Stimulated activated CD4-positive, alpha-beta T cell treated with anti-CD3 and anti-CD28 coated beads, Interleukin-15, amount 100 ng/mL, for 48 hours (primary cell): ENCODE results near the gene ATP9B.
"Not testable (repeated sequence)": the region's sequence is repeated elsewhere in the genome, so short reads cannot be mapped to it uniquely, and the experiment has no call there.

Source experiments
- DNase-seq, 2 donors: peaks; one replicate each; pipeline ENCODE4 v3.0.0-alpha.2; 2020; ENCODE audit warnings: low read depth in 2 of 2

ATP9B gene

DNA sequence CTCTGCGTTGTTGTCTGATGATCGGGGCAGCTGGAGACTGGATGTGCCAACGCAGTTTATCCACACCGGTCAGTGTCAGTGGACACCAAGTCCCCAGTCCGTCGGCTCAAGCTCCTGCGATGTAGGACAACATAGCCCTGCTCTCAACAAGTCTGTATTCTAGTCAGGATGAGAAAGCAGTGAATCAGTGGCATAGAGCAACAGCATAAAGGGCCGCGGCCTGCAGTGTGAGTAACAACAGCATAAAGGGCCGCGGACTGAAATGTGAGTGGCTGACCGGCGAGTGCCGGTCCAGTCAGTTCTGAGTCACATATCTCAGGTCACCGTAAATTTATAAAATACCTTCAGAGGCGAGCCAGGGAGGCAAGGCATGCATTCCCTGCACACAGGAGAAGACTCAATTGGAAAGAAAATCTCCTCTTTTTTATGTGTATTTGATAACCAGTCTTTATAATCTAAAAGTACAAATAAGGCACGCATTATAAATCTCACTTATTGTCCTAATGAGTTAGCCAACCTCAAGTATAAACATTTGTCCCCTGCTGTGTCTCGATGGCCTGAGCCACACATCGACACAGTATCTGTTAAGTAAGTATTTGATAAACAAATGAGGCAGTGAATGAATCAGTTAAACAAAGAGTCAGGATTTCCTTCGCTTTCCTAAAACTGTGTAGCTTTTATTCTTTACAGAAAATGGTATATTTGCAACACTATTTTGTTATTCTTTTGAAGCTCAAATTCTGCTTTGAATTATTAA, 292.8 kb downstream of the ATP9B start:
- DNase-seq: no peak

DNA sequence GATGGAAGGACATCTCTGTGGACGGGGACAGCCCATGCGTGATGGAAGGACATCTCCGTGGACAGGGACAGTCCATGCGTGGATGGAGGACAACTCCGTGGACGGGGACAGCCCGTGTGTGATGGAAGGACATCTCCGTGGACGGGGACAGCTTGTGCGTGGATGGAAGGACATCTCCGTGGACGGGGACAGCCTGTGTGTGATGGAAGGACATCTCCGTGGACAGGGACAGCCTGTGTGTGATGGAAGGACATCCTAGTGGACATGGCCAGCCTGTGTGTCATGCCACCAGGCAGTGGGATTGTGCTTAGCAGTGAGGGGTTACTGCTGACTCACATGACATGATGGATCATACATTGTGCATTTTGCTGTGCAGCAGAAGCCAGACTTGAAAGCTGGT, 296.5 kb downstream of the ATP9B start:
- DNase-seq: no peak

DNA sequence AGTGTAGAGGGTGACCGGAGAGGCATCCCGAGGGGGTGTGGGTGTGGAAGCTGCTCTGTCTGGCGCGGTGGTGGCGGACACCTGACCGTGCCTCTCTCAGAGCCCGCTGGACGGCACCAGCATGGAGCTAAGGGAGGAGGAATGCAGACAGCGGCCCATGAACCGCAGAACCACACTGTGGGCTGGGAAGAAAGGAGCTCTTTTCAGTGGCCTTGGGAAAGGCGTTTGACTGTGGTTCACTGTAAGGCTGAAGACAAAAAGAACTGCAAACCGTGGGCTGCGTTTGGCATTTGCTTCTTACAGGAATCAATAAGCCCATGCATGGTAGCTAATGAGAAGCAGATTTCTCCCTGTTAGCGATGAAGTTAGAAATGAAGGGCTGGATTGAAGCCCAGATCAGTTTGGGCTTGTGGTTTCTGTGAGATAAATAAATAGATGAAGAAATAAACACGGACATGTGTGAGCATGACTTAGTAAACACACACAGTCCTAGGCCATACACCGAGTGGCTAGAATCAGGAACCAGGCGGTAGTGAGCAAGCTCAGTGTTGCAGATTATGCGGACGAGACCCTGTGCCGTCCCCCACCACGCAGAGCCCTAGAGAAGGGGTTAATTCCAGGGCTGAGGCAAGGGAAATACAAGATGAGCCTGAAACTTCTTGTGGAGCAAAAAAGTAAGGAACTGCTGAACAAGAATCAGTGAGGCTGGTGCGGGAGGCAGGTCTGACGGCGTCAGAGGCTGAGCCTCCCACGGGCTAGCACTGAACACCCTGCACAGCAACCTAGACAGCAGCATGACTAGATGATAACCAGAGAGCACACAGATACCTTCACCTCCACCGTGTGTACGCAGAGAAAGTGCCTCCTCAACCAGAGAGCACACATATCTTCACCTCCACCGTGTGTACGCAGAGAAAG, 297.2 kb downstream of the ATP9B start:
- DNase-seq: no peak

DNA sequence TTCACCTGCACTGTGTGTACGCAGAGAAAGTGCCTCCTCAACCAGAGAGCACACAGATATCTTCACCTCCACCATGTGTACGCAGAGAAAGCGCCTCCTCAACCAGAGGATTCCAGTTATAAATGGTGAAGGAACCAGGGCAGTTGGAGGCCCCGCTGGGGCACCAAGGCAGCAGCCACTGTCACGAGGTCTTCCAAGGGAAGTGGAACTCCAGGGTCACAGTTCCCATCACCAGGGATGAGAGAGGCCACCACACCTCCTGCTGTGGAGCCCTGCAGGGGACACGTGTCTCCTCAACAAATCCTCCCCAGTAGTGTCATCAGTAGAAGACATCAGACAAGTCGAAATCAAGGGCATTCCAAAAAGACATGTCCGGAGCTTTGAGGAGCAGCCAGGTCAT, 298.3 kb downstream of the ATP9B start:
- DNase-seq: no peak

DNA sequence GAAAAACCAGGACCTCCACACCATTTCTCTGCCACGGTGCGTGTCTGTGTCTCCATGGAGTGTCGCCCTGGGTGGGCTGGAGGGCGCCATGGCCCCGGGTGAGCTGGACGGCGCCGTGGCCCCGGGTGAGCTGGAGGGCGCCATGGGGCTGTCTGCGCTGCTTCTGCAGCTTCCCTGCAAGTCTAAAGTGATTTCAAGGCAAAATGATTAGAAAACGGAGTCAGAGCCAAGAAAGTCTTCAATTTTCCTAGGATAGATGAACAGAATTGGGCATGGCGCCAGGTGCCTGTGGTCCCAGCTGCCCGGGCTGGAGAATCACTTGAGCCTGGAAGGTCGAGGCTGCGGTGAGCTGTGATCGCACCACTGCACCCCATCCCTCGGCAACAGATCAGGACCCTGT, 298.8 kb downstream of the ATP9B start:
- no peak for DNase-seq

DNA sequence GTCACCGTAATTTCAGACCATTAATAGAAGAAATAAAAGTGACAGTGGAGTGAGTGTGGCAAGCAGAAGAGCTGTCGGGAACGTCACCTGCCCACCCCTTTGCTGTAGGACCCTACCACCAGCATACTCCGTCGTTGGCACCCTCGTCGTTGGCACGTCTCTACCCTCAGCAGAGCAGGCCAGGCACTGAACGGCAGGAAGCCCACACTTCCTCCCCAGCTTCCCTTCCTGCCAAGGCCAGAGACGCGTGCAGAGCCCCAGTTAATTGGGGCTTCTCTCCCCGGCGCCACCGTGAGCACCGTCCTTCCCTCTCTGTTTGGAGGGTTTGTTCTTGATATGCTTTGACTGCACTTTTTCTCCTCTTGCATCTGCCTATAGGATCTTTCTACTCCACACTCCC, 299.5 kb downstream of the ATP9B start:
- DNase-seq: no peak

DNA sequence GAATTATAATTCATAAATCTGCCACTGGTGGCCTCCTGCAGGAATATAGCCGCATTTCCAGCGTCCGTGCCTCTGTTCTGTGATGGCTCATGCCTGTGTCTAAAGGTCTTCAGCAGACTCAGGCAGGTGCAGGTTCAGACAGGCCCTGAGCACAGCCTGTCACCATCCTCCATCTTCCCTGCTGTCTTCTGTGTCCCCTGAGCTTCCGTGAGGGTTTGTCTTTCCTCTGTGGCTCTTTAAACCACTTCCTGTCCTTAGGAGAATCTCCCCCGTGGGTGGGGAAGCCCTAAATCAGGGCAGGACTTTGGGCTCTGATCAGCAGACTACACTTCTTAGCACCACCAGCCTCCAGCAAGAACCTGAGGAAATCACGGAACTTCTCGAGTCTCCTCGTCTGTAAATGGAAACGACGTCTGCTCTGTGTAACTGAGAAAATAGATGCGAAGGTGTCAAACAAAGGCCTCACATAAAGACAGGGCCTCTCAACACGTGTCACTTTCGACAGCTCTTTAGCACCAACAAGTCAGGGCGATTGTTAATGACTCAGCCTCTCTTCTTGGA, 302.4 kb downstream of the ATP9B start:
- no peak for DNase-seq

DNA sequence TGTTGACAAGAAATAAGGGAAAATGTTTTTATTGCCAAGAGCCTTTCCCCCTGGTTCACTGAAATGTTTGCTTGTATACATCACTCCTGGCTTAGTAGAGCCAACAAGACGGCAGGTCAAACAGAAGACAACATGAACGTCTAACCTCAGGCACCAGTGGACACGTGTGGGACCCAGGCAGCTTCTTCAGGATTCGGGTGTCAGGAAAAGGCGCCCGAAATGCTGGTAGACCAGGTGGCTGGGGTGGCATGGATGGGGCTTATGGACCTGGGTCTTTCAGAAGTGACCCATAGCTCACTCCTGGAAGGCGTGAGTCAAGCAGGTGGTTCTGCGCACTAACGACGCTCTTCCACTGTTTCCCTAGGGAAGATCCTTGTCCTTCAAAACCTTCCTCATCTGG, 303.3 kb downstream of the ATP9B start:
- no peak for DNase-seq

DNA sequence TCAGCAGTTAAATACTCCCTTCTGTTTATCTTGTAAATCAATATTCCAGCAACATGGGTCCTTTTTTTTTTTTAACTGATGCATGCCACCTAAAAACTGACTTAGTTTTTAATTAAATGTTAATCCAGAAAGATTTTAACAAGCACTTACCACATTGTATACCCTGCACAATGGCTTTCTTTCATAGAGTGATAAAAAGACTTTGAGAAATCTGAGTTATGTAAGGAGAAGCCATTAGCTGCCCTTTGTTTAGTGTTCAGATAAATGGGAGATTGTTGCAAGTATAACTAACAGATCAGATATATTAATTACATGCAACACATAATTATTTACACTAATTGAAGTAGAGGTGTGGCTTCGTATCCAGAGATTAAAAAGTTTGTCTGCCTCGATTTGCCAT, 303.8 kb downstream of the ATP9B start:
- DNase-seq: no peak

DNA sequence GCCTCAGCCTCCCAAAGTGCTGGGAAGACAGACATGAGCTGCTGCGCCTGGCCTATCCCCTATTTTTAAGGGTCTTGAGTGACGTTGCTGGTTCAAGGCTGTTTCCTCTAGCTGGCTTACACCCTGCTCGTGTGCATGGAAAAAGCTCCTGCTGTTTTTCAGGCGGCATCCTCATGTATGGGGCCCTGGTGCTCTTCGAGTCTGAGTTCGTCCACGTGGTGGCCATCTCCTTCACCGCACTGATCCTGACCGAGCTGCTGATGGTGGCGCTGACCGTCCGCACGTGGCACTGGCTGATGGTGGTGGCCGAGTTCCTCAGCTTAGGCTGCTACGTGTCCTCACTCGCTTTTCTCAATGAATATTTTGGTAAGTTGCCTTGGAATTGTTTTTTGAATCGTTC, 304.5 kb downstream of the ATP9B start:
- no peak for DNase-seq

DNA sequence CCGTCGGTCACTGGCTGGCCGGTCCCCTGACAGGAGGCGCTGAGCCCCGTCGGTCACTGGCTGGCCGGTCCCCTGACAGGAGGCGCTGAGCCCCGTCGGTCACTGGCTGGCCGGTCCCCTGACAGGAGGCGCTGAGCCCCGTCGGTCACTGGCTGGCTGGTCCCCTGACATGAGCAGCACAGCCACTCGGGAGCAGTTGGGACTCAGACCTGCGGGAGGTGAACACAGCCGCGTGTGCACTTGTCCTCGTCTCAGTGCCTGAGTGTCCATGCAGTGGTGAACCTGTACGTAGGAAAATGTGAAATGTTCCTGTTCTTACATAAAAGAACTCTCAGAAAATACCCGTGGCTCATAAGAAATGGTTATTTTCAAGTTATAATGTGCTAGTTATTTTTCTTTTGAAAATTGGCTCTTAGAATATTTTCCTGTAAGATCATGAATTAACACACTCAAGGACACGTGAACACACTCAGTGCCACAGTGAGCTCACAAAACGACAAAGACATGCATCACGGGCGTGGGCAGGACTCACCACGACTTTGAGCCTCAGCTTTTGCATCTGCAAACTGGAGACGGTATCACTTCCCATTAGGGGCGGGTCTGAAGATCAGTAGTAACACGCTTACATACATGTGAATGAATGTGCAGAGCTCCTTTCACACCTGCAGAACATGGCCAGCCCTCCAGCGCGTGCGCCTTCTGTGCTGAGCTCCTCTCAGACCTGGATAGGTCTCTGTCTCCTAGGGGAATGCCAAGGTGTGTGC, 305.4 kb downstream of the ATP9B start:
- no peak for DNase-seq

DNA sequence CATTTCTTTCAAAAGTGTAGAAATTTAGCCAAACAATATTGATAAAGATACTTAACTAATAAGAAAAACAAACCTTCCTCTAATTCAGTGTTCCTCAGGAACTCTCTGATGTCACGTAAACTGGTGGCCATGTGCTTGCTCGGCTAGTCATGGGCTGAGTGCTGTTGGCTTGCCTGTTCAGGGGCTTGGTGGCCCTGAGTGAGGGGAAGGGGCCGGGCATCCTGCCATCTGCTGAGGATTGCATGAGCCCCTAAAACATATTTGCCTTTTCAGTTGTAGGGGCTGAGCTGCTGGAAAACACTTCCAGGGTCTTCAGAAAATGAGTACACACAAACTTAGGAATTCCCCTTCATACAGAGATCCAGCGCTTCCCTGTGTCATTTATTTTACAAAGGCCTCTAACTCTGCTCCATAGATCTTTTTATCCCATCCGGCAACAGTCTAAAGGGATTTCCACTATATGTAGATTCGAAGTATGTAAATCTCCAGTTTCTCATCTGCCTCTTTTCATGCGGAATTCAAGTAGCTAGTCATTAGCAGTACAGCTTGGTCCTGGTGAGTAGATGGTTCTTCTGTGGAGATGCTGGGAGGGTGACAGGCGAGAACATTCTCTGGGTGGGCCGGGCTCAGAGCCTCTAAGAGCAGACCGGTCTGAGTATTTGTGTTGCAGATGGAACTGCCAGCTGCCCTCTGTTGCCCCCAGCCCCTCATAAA, 306.4 kb downstream of the ATP9B start:
- no peak for DNase-seq

DNA sequence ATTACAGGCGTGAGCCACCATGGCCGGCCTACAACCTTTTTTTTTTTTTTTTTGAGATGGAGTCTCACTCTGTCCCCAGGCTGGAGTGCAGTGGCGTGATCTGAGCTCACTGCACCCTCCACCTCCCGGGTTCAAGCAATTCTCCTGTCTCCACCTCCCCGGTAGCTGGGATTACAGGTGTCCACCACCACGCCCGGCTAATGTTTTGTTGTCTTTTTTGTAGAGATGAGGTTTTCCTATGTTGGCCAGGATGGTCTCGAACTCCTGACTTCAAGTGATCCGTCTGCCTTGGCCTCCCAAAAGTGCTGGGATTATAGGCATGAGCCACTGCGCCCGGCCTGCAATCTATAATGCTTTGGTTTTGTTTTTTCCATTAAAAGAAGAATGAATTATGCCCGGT, 307.5 kb downstream of the ATP9B start:
- DNase-seq: not testable (repeated sequence)

DNA sequence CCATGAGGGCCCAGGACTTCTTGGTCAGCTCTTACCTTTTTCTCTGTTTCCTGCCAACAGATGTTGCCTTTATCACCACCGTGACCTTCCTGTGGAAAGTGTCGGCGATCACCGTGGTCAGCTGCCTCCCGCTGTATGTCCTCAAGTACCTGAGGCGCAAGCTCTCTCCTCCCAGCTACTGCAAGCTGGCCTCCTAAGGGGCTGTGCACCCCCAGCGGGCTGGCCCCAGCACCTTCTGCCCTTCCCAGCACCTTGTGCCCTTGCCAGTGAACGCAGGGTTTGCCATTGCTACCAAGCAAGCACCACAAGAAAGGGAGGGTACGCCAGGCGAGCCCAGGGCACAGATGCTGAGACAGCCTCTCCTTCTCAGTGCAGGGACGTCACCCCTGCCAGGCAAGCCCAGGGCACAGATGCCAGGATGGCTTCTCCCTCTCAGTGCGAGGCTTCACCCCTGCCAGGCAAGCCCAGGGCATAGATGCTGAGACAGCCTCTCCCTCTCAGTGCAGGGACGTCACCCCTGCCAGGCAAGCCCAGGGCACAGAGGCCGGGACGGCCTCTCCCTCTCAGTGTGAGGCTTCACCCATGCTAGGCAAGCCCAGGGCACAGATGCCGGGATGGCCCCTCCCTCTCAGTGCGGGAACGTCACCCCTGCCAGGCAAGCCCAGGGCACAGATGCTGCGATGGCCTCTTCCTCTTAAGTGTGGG, 308.1 kb downstream of the ATP9B start:
- DNase-seq: no peak

DNA sequence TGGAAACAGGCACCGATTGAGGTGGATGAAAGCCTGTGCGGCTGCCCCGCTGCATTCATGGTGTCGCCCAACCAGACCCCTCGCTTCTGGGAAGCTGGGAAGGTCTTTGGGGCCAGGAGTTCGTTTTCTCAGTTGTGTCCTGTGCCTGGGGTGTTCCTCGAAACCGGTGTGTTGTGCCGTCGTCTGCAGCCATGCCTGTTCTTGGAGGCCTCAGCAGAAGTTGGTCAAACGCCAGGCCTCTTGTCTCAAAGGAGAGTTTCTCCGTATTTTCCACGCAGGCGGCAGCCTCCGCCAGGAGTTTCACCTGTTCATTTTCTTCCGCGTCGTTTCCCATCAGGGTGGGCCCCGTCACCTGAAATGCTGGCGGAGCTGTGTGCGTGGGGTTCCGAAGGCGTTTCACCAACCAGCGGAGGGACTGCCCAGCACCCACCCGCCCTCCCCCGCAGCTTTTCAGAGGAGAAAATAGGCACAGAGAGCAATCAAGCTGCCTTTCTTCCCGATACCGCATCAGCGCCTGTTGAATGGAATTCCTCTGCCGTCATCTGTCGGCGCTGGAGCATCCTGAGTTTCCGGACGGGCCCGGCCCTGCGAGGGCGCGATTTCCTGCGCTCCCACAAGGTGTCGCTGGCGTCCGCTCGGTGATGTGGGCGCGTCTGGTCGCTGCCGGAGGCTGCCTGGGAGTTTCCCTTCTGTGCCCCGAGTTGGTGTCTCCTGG, 309.5 kb downstream of the ATP9B start:
- DNase-seq: peak; percentile 69 to 73

DNA sequence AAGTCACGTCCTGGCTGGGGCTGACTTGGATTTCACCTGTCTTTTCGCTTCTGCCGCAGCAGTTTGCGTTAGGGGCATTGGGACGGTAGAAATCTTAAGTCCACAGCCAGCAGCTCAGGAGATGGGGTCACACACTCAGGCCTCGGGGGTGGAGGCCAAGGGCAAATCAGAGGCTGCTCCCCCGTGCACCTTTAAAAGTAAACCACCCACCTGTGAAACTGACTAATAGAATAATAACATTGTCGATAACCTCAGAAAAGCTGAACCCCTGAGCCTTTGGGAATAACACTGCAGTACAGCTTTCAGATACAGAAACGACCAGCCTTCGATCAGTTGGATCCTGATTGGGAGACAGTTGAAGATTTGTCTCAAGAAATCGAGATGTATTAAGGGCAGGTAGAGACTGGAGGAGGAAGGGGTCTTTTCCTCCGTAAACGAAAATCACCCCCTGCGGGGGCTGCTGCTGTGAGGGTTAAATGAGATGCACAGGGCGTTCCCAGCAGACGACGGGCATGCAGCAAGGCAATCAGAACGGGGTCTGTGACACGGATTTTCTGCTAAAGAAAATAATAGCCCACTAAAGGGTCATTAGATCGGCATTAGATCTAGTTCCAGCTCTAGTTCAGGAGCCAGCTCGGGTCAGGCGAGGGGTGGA, 310.2 kb downstream of the ATP9B start:
- DNase-seq: no peak

DNA sequence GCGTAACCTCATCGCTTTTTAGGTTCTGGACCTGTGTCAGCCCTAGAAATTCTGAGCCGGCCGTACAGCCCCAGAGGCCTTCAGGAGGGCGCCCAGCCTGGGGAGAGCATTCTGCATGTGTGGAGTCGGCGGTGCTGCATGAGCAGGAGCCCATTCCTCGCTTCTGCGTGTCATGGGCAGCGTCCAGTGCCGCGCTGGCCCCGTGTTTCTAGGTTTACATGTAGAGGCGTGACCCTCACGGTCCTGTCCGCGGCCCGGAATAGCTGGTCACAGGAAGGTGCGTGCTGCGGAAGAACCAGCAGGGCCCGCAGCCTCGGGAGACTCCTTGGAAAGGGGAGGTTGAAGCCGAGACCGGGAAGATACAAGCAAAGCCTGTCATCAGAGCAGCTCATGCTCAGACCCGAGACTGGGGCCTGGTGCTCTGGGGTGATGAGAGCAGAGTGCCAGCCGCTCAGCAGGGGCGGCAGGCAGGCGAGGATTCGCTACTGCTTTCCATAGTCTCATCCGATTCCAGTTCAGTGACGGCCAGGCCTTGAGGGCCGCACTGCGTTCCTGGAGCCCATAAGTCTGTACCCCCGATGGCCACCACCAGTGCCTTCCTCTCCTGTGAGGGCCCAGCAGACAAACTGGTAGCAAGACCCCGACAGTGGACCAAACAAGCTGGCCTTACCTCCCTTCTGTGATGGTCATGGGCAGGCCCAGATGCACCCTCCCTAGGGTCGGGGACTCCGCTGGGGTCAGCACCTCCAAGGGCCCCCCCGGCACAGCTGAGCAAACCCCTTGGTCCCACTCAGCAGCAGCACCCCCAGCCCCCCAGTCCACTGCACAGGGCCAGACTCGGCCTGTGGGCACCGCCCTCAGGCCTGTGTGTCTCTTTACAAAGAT, 311.0 kb downstream of the ATP9B start:
- DNase-seq: no peak
